ENCODE results near the gene CELF5.

Gene CELF5

DNA sequence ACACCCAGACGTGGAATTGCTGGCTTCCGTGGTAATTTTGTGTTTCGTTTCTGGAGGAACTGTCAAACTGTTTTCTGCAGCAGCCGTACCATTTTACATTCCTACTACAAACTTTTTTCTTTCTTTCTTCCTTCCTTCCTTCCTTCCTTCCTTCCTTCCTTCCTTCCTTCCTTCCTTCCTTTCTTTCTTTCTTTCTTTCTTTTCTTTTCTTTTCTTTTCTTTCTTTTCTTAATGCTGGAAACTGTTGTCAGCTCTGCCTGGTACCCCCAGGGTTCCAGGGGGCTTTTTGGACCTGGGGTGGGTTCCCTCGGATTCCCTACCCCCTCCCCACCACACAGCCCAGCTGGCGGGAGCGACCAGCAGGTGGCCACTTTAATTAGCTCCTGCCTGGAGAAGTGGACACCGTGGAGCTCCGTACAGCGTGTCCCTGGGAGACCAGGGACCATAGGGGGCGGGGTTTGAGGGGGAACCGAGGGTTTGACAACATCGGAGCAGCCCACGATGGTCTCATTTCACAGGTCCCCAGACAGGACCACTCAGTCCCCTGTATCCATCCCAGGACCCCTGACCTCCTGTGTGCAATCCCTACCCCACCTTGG, 24.4 kb downstream of the CELF5 start:
- DNase-seq: no peak

DNA sequence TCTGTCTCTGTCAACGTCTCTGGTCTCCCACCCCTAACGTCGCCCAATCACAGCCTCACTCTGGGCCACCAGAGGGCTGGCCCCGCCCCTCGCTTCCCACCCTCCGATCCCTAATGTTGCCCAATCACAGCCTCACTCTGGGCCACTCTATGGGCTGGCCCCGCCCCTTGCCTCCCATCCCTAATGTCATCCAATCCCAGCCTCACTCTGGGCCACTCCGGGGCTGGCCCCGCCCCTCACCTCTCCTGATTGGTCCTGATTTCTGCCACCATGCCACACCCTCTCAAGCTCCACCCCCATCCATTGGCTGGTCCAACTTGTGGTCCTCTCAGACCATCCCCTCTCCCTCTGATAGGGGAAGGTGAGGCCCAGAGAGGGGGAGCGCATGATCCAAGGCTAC, 24.9 kb downstream of the CELF5 start:
- no peak for DNase-seq

GRCh38 chr19:3250675-3251074, 26.2 kb downstream of the CELF5 start:
- DNase-seq: peak; percentile 34 to 39

GRCh38 chr19:3251229-3251628, 26.8 kb downstream of the CELF5 start:
- no peak for DNase-seq

DNA sequence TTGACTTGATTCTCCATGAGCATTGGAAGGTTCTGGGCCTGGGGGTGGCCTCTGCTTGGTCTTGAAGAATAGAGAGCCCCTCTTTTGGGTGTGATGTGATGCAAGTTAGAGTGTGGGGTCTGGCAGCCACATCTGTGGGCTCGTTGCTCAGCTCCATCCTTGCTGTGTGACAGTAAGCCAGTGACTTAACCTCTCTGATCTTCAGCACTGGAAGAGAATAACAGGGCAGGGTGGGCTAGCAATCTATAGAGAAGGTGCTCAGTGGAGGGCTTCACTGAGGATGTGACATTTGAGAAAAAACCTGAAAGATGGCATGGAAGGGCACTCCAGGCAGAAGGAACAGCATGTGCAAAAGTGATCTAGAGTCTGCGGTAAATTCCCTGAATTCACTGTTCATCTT, 28.2 kb downstream of the CELF5 start:
- no peak for DNase-seq

GRCh38 chr19:3253270-3253669, 28.8 kb downstream of the CELF5 start:
- no peak for DNase-seq

DNA sequence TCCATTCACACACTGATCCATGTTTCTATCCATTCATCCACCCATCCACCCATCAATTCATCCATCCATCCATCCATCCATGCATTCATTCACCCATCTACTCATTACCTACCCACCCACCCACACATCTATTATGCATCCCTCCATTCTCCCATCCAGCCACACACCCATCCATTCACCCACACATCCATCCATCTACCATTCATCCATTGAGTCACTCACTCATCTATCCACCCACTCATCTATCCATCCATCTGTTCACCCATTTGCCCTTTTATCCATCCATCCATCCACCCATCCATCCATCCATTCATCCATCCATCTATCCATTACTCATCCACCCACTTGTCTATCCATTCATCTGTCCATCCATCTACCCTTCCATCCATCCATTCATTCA, 30.1 kb downstream of the CELF5 start:
- no peak for DNase-seq

- DNase-seq: no peak
Observed at GRCh38 chr19:3257071-3257470, 32.6 kb downstream of the CELF5 start.

DNA sequence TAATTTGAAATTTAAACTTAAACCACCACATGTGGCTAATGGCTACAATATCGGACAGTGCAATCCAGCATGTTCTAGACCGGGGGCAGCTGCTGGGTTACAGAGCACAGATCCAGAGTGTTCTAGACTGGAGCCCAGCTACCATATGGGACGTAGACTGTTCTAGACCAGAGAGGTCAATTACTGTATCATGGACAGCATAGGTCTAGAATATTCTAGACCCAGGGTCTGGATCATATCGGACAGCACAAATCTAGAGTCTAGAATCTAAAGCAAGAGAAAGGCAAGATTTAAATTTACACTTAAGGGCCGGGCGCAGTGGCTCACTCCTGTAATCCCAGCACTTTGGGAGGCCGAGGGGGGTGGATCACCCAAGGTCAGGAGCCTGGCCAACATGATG, 37.9 kb downstream of the CELF5 start:
- no peak for DNase-seq

GRCh38 chr19:3263866-3264265, 39.4 kb downstream of the CELF5 start:
- DNase-seq: no peak

- DNase-seq: no peak
Observed at GRCh38 chr19:3265432-3265831, 41.0 kb downstream of the CELF5 start.

- DNase-seq: no peak
Observed at GRCh38 chr19:3266092-3266693, 41.7 kb downstream of the CELF5 start.

- DNase-seq: no peak
Observed at GRCh38 chr19:3266792-3267514, 42.5 kb downstream of the CELF5 start.

DNA sequence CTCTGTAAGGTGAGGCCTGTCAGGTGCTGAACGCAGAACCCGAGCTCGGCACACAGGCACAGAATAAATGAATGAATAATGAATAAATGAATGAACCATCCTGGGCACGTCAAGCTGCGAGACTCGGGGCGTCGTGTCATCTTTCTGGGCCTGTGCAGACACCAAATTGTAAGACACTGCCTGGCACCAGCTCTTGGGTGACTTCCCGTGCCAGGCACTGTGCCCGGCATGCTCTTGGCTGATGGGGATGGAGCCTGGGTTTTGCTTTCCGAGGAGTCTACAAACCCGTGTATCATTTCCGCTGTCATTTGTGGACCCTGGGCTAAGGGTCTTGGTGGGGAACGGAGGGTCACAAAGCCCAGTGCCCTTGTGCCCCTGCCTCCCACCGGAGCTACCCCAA, 43.9 kb downstream of the CELF5 start:
- no peak for DNase-seq

- DNase-seq: no peak
Observed at GRCh38 chr19:3268763-3269162, 44.3 kb downstream of the CELF5 start.

DNA sequence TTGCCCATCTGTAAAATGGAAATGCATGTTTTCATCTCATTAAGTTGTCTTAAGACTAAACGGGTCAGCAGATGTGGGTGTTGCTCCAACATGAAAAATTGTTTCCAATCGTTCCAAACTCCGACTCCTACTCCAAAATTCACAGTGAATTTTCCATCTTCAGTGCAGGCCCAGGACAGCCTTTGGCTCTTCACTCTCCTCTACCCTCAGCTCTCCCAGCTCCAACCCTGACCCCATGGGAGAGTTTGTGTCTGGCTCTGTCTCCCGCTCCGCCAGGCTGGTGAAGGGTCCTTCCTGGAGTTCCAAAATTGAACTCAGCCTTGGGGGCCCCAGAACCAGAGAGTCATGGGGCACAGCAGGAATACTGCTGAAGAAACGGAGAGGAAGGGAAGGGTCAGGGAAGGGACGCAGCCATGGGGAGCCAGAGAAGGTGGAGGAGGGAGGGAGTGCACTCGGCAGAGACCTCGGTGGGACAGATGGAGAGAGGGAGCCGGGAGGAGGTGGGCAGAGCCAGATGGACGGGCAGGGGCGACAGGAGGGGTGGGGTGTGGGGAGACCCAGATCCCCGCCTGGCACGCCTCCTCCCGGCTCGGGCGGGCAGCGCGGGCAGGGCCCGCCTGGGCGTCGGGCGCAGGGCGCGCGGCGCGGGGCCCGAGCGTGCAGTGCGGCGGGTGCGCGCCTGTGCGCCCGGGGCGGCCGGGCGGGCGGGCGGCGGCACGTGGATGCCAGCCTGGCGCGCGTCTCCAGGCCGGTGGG, 45.6 kb downstream of the CELF5 start:
- no peak for DNase-seq

DNA sequence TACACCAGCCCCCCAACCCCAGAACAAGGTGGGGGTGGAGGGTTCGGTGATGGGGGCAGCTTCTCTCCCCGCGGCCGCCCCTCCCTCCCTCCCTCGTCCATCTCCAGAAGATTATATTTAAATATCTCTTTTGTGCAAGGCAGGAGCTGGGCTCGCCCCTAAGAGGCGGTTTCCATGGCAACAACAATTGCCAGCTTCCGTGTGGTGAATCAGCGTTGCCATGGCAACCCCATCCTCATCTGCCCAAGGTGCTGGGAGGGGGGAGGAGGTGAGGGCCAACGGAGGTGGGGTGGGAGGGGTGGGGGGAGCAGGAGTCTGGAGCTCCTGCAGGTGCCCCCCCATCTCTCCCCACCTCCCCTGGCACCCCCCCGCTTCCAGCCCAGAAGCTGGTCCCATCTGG, 46.4 kb downstream of the CELF5 start:
- DNase-seq: peak; percentile 52 to 58

GRCh38 chr19:3272401-3272931, 48.0 kb downstream of the CELF5 start:
- no peak for DNase-seq

DNA sequence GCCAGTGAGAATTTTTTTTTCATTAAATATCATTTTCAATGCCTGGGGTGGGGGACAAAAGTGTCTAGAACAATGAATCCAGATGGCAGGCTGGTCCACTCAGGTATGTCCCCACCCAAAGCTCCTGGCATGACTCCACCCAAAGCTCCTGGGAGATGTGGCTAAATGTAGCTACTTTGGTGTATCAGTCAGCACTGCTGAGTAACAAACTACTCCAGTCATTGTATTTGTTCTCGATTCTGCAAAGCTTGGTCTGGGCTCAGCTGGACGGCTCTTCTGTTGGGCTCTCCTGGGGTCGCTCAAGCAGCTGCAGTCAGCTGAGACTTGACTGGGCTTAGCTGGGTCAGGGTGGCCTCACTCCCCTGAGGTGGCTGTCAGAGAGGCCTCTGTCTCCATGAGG, 48.5 kb downstream of the CELF5 start:
- no peak for DNase-seq

DNA sequence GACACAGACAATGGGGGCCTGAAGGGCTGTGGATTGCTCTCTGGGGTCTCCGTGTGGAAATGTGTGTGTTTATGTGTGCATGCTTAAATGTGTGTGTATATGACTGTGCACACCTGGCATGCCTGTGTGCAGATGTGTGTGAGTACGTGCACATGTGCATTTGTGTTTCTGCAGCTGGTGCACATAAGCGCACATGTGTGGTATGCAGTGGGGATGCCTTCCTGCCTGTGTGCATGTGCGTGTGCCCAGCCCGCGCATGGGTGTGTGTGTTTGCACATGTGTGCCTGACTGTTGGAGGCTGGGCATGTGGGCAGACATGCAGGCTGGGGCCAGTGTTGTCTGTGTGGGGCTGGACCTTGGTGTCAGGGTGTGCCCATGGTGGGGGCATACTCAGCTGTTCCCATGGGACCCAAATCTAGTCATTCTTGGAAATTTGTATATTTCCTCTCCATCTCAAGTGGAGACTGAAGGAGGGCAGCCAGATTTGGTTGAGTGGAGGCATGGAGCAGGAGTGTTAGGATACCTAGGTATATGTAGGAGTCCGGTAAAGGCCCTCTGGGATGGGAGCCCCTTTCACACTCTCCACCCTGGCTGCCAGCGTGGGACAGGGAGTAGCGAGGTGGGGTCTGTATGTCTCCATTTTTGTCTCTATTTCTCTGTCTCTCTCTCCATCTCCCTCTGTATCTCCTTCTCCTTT, 49.9 kb downstream of the CELF5 start:
- no peak for DNase-seq

DNA sequence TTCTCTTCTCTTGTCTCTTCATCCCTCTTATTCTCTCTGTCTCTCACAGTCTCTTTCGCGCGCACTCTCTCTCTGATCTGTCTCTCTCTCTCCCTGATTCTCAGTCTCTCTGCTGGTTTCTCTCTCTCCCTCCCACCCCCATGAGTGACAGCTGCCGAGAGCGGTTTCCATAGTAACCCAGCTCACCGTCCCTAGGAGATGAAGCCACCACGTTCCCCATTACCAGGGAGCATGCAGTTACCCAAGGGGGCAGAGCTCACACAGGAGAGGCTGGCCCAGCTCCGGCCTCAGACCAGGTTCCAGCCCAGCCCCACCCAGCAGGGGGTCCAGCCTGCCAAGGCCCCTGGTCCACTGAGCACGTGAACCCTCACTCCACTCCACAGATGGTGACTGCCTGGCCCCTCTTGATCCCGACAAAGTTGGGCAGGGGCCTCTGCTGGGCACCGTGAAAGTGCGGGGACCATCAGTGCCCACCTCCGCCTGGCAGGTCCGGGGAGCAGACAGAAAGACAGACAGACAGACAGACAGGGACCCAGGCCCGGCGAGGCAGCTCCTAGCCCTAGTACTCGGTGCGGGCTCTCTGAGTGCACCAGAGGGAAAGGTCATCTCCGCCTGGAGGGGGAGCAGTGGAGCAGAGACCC, 50.6 kb downstream of the CELF5 start:
- peak; percentile 17 to 26 for DNase-seq

DNA sequence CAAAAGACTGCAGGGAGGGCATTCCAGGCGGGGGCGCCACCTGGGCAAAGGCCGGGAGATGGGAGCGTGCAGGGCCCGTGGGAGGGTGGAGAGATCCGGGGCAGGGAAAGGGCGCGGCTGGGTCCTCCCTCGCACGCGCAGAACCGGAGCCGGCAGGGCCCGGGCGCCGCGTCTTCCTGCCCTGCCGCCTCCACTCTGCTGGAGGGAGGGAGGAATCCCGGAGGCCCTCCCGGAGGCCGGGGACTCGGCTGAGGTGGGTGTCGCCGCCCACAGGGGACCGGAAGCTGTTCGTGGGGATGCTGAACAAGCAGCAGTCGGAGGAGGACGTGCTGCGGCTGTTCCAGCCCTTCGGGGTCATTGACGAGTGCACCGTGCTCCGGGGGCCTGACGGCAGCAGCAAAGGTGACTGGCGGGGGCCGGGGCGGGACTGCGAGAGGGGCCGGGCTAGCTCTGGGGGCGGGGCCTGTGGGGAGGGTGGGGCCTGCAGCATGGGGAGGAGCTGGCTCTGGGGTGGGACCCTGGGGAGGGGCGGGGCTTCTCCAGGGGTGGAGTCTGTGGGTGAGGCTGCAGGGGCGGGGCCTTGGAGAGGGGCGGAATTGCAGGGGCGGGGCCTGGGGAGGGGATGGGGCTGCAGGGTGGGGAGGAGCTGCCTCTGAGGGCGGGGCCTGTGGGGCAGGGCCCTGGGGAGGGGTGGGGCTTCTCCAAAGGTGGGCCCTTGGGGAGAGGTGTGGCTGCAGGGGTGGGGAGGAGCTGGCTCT, 51.3 kb downstream of the CELF5 start:
- DNase-seq: peak; percentile 93
